A549 (cell line): ENCODE measurements around the gene HOXC10. TPM values are rescaled to one million over a fixed set of nuclear protein-coding genes. Genes with fewer than 3 reads are reported as not detected.

Experiments used
- ATAC-seq, 2 experiments: fragments of 200-7000 bp in 1 of 2; fragments of >200 bp in 1 of 2; cut with Nextera tagmentation in 1 of 2; cut with Tn5 transposase in 1 of 2; 3 replicates each; pipeline versions ENCODE4 v1.8.0 to v1.9.1; 2018 to 2020; ENCODE audit warnings: mild to moderate bottlenecking in 1 of 2, moderate library complexity in 1 of 2
- CTCF ChIA-PET: fragments of 300-600 bp; sonication (Branson Sonifier 250); formaldehyde crosslinking; extraction: SDS; loops from one replicate; lab custom pipeline; 2021; ENCODE audit warnings: antibody characterized with exemption, inconsistent platforms; lab: Yijun Ruan, JAX
- POLR2A ChIA-PET: fragments of 350-600 bp; formaldehyde crosslinking; extraction: SDS; loops from one replicate; lab custom pipeline; 2021; ENCODE audit warnings: antibody characterized with exemption, inconsistent platforms; lab: Yijun Ruan, JAX
- DNase-seq, 2 experiments: peaks; one replicate each; pipeline versions ENCODE4 v3.0.0 to v3.0.0-alpha.2; 2011 to 2016; ENCODE audit warnings: low read depth in 1 of 2, low spot score in 1 of 2
- FAIRE-seq: peaks from 2 replicates; lab custom pipeline; 2011; peaks lifted over from hg19 to GRCh38; lab: Jason Lieb, UNC
- H3K27ac ChIP-seq, 2 experiments: fragments of >200 bp; sonication (Bioruptor Twin); formaldehyde crosslinking; 3 replicates each; pipeline ENCODE4 v1.5.1; 2016 to 2017
- H3K4me1 ChIP-seq: fragments of >200 bp; sonication (Bioruptor Twin); formaldehyde crosslinking; 3 replicates; pipeline ENCODE4 v1.6.1; 2016
- H3K4me2 ChIP-seq: fragments of >200 bp; sonication (Bioruptor Twin); formaldehyde crosslinking; 3 replicates; pipeline ENCODE4 v1.6.1; 2016
- H3K4me3 ChIP-seq: fragments of >200 bp; sonication (Bioruptor Twin); formaldehyde crosslinking; 3 replicates; pipeline ENCODE4 v1.5.1; 2016
- H3K9me3 ChIP-seq: fragments of >200 bp; sonication (Bioruptor Twin); formaldehyde crosslinking; 3 replicates; pipeline ENCODE4 v1.6.1; 2016
- BCL3 ChIP-seq: fragments of >200 bp; sonication (Bioruptor Twin); formaldehyde crosslinking; IDR thresholded peaks from 3 replicates; pipeline ENCODE4 v1.6.1; 2016
- CBX2 ChIP-seq: fragments of 200-600 bp; sonication (generic); IDR thresholded peaks from 2 replicates; pipeline ENCODE4 v1.6.1; 2016; ENCODE audit warnings: low read depth, mild to moderate bottlenecking, borderline replicate concordance
- CTCF ChIP-seq: fragments of >200 bp; sonication (Bioruptor Twin); formaldehyde crosslinking; IDR thresholded peaks from 3 replicates; pipeline ENCODE4 v1.5.1; 2016
- E2F6 ChIP-seq: IDR thresholded peaks from 2 replicates; pipeline ENCODE4 v1.6.1; 2012; ENCODE audit warnings: low read depth, borderline replicate concordance
- EHMT2 ChIP-seq: fragments of 200-600 bp; sonication (generic); IDR thresholded peaks from 2 replicates; pipeline ENCODE4 v1.6.1; 2016; ENCODE audit warnings: antibody characterized with exemption, low read depth, mild to moderate bottlenecking, moderate library complexity
- ESRRA ChIP-seq: fragments of 150-350 bp; IDR thresholded peaks from 2 replicates; pipeline ENCODE4 v1.6.1; 2014; ENCODE audit warnings: mild to moderate bottlenecking, low read length, borderline replicate concordance
- HDAC2 ChIP-seq: fragments of 200-600 bp; sonication (generic); IDR thresholded peaks from 2 replicates; pipeline ENCODE4 v1.6.1; 2016
- JUNB ChIP-seq: fragments of >200 bp; sonication (Bioruptor Twin); formaldehyde crosslinking; IDR thresholded peaks from 2 replicates; pipeline ENCODE4 v1.6.1; 2016
- MAFK ChIP-seq: fragments of 450-650 bp; IDR thresholded peaks from 2 replicates; pipeline ENCODE4 v1.6.1; 2014; ENCODE audit not compliant: partially characterized antibody
- MAX ChIP-seq: IDR thresholded peaks from 2 replicates; pipeline ENCODE4 v1.6.1; 2012
- MAZ ChIP-seq: fragments of 150-350 bp; IDR thresholded peaks from 2 replicates; pipeline ENCODE4 v1.6.1; 2014; ENCODE audit warnings: antibody characterized with exemption, low read depth, low read length, borderline replicate concordance
- NPAS2 ChIP-seq: fragments of 250-450 bp; sonication (Bioruptor Pico); IDR thresholded peaks from 2 replicates; pipeline ENCODE4 v1.8.0; 2022; ENCODE audit warnings: mild to moderate bottlenecking, moderate library complexity, borderline replicate concordance
- POLR2A ChIP-seq: IDR thresholded peaks from 2 replicates; pipeline ENCODE4 v1.6.1; 2012; ENCODE audit warnings: mild to moderate bottlenecking, low read length
- POLR2AphosphoS2 ChIP-seq: conservative IDR thresholded peaks from 2 replicates; pipeline ENCODE4 v1.6.1; 2012; ENCODE audit warnings: low read length, improper control_type of control experiment, inconsistent platforms
- RARB ChIP-seq: fragments of 250-450 bp; sonication (Bioruptor Pico); IDR thresholded peaks from 2 replicates; pipeline ENCODE4 v1.8.0; 2021; ENCODE audit warnings: mild to moderate bottlenecking, moderate library complexity
- REST ChIP-seq: fragments of 200-600 bp; sonication (generic); IDR thresholded peaks from 2 replicates; pipeline ENCODE4 v1.6.1; 2016; ENCODE audit warnings: antibody characterized with exemption, mild to moderate bottlenecking, moderate library complexity
- RFX5 ChIP-seq: fragments of 450-650 bp; IDR thresholded peaks from 2 replicates; pipeline ENCODE4 v1.7.1; 2014; ENCODE audit warnings: antibody characterized with exemption, mild to moderate bottlenecking, moderate library complexity
- RNF2 ChIP-seq: fragments of 200-600 bp; sonication (generic); IDR thresholded peaks from 2 replicates; pipeline ENCODE4 v1.6.1; 2016; ENCODE audit warnings: low read depth, mild to moderate bottlenecking, antibody characterized with exemption, moderate library complexity, borderline replicate concordance
- USF2 ChIP-seq: fragments of 450-650 bp; IDR thresholded peaks from 2 replicates; pipeline ENCODE4 v1.6.1; 2014; ENCODE audit warnings: antibody characterized with exemption
- ZC3H11A ChIP-seq: fragments of 450-650 bp; IDR thresholded peaks from 2 replicates; pipeline ENCODE4 v1.6.1; 2014; ENCODE audit warnings: antibody characterized with exemption, mild to moderate bottlenecking
- WGBS: methylation state at CpG from one replicate; pipeline ENCODE4 v1.1.6; 2017; ENCODE audit errors: missing lambda C conversion rate; 5-methylcytosine and 5-hydroxymethylcytosine counted together
- polyA plus RNA-seq, 4 experiments: library from polyadenylated mRNA; depleted of rRNA in 3 of 4; stranded (reverse); fragments of >200 nt; fragmentation: RNase III in 1 of 4; extraction: RNeasy Plus Mini Kit Qiagen cat#74134 plus additional on column Dnase treatment in 1 of 4; gene quantifications; 2 replicates in 3 of 4; 3 replicates in 1 of 4; pipeline ENCODE4 v1.2.3, GENCODE V29; 2011 to 2017

Gene HOXC10
- polyA plus RNA-seq, 2 of the 4 experiments (the other 2 are of a cell fraction) = 2.9 to 3.2 TPM

GRCh38 chr12:54024127-54024526 lies 39.2 kb downstream of the HOXC10 start:
- Histone ChIP-seq H3K4me1 (peaks cover 40% of the 10 kb centered on the region), H3K27ac (no peak overlapping the region), H3K9me3 (no peaks in the 10 kb centered on the region), H3K4me3 (no peak overlapping the region), H3K4me2 (no peak overlapping the region)
- POLR2A ChIA-PET = interaction anchor here (1.1 kb wide), 1 partner anchor 15 kb away, joined by 5 read pairs; the partner anchor contains the start of gene HOXC8
- CTCF ChIA-PET = interaction anchor here (1.0 to 27.9 kb wide), 10 partner anchors 8 to 192 kb away, joined by 3 to 476 read pairs (median 16); partner anchors contain the start of genes HOXC5, HOXC8 and SMUG1
- WGBS = 88% methylated on average over 17 of the region's 17 CpGs
- no peak for ATAC-seq
- TF ChIP-seq ESRRA = no peak
- no peak for TF ChIP-seq ZC3H11A
- TF ChIP-seq EHMT2 = no peak
- no peak for TF ChIP-seq POLR2AphosphoS2
- TF ChIP-seq CBX2 = no peak
- TF ChIP-seq RARB (CRISPR knock-in tag) = no peak
- no peak for TF ChIP-seq E2F6
- no peak for TF ChIP-seq BCL3
- no peak for TF ChIP-seq MAZ
- no peak for TF ChIP-seq USF2
- TF ChIP-seq MAFK = no peak
- TF ChIP-seq RNF2 = no peak
- no peak for TF ChIP-seq JUNB
- TF ChIP-seq POLR2A = no peak
- TF ChIP-seq NPAS2 (CRISPR knock-in tag) = no peak
- TF ChIP-seq RFX5 = no peak
- TF ChIP-seq MAX = no peak
- no peak for TF ChIP-seq HDAC2
- no peak for TF ChIP-seq CTCF
- no peak for TF ChIP-seq REST
- FAIRE-seq = no peak
- no peak for DNase-seq
